ENCODE results near the gene LHX3. TPM values are rescaled to one million over a fixed set of nuclear protein-coding genes. Genes with fewer than 3 reads are reported as not detected.

The LHX3 gene
- total and polyA plus RNA-seq, 2 of the 4 experiments (the other 2 are of a cell fraction): not detected

DNA sequence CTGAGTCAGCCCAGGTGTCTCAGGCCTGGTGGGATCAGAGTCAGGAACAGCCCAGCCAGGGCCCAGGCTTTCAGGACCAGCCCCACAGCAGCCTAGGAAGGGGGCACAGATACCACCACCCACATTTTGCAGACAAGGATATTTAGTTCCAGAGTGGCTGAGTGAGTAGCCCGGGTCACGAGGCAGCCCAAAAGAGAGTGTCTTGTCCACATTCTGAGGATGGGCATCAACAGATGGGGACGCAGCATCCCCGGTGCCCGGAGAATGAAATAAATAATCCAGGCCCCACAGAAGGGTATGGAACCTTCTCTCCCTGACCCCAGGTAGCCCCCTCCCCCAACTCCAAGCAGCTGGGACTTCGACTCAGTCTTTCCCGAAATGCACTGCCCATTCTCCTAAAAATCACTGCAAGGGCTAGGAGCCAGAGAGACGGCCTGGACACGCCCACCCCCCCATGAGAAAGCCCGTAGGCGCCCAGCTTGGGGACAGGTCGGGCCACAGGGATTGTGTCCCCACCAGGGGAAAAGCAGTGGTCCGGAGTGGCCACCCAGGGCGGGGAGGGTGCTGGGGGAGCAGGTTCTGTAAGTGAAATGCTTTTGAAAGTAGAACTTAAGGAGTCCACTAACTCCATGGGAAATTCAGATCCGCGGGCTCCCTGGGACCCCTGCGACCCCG is 6.9 kb downstream of the LHX3 start:
- no peaks in the 10 kb centered on the region for H3K4me1 ChIP-seq (ENCODE audit: control insufficient read depth, insufficient read depth, low read length)
- H4K5ac ChIP-seq (ENCODE audit: low read depth, low read length): no peak overlapping the region
- H3K27me3 ChIP-seq (ENCODE audit: control insufficient read depth, insufficient read depth, low read length): peaks cover 86% of the 10 kb centered on the region
- H3K14ac ChIP-seq (replicated peaks; ENCODE audit: low read depth, low read length): no peak overlapping the region
- H2AFZ ChIP-seq (replicated peaks; ENCODE audit: low read length, poor library complexity): no peak overlapping the region
- dilution Hi-C loops (cut with HindIII; ENCODE audit: low sequenced_read_pairs, unreplicated experiment) (no loop called here), in situ Hi-C loops (cut with MboI; ENCODE audit: low sequenced_read_pairs) (no loop called here), intact Hi-C loops (cut with micrococcal nuclease) (no loop called here)
- no peak overlapping the region for H3K18ac ChIP-seq (ENCODE audit: low read depth, low read length)
- DNase-seq (no peak), ATAC-seq (ENCODE audit: low read depth) (no peak)
- no peak overlapping the region for H4K91ac ChIP-seq (ENCODE audit: insufficient read depth, low read depth, low read length)
- H3K27ac ChIP-seq (ENCODE audit: insufficient read depth, low read length): no peak overlapping the region
- 0% methylated on average over 6 of the region's 18 CpGs; no CpG with 5 or more reads in 1 of the 2 experiments for WGBS, 2 experiments (ENCODE audit: extremely low coverage in 2 of 2, insufficient read length in 1 of 2)
- H2AK5ac ChIP-seq (ENCODE audit: low read depth, low read length): no peak overlapping the region
- no peak overlapping the region for H3K56ac ChIP-seq (ENCODE audit: extremely low read depth, insufficient read depth, low read length)
- POLR2A ChIA-PET (ENCODE audit: unreplicated experiment): no interaction called here
- no peak for TF ChIP-seq FOS (IDR thresholded peaks at IDR 0.05; ENCODE audit: low read depth, low read length)
- TF ChIP-seq NFE2L2 (IDR thresholded peaks at IDR 0.05; ENCODE audit: low read depth, low read length): no peak
- no peak for TF ChIP-seq MXI1 (IDR thresholded peaks at IDR 0.05; ENCODE audit: borderline replicate concordance, low read depth, low read length)
- no peak for TF ChIP-seq CHD1 (IDR thresholded peaks at IDR 0.05; ENCODE audit: low read depth, low read length)
- TF ChIP-seq SMC3 (IDR thresholded peaks at IDR 0.05; ENCODE audit: low read depth, low read length): no peak
- TF ChIP-seq MAZ (IDR thresholded peaks at IDR 0.05; ENCODE audit: borderline replicate concordance, low read depth, low read length): no peak
- TF ChIP-seq CEBPB (IDR thresholded peaks at IDR 0.05; ENCODE audit: low read depth, low read length): no peak
- TF ChIP-seq, protein P1, sequence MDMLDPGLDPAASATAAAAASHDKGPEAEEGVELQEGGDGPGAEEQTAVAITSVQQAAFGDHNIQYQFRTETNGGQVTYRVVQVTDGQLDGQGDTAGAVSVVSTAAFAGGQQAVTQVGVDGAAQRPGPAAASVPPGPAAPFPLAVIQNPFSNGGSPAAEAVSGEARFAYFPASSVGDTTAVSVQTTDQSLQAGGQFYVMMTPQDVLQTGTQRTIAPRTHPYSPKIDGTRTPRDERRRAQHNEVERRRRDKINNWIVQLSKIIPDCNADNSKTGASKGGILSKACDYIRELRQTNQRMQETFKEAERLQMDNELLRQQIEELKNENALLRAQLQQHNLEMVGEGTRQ (IDR thresholded peaks at IDR 0.05; ENCODE audit: low read depth, low read length): no peak
- no peak for TF ChIP-seq RFX5 (IDR thresholded peaks at IDR 0.05; ENCODE audit: low read depth, low read length)
- TF ChIP-seq, protein P2, sequence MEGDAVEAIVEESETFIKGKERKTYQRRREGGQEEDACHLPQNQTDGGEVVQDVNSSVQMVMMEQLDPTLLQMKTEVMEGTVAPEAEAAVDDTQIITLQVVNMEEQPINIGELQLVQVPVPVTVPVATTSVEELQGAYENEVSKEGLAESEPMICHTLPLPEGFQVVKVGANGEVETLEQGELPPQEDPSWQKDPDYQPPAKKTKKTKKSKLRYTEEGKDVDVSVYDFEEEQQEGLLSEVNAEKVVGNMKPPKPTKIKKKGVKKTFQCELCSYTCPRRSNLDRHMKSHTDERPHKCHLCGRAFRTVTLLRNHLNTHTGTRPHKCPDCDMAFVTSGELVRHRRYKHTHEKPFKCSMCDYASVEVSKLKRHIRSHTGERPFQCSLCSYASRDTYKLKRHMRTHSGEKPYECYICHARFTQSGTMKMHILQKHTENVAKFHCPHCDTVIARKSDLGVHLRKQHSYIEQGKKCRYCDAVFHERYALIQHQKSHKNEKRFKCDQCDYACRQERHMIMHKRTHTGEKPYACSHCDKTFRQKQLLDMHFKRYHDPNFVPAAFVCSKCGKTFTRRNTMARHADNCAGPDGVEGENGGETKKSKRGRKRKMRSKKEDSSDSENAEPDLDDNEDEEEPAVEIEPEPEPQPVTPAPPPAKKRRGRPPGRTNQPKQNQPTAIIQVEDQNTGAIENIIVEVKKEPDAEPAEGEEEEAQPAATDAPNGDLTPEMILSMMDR (conservative IDR thresholded peaks at IDR 0.05; ENCODE audit: low read depth, low read length): no peak
- no peak for TF ChIP-seq RAD21 (IDR thresholded peaks at IDR 0.05; ENCODE audit: low read length)
- TF ChIP-seq RCOR1 (IDR thresholded peaks at IDR 0.05; ENCODE audit: insufficient replicate concordance, low read length): no peak
- TF ChIP-seq, protein P3, sequence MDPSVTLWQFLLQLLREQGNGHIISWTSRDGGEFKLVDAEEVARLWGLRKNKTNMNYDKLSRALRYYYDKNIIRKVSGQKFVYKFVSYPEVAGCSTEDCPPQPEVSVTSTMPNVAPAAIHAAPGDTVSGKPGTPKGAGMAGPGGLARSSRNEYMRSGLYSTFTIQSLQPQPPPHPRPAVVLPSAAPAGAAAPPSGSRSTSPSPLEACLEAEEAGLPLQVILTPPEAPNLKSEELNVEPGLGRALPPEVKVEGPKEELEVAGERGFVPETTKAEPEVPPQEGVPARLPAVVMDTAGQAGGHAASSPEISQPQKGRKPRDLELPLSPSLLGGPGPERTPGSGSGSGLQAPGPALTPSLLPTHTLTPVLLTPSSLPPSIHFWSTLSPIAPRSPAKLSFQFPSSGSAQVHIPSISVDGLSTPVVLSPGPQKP (IDR thresholded peaks at IDR 0.05; ENCODE audit: borderline replicate concordance, low read depth, low read length): no peak
- no peak for TF ChIP-seq BHLHE40 (IDR thresholded peaks at IDR 0.05; ENCODE audit: low read depth, low read length)
- TF ChIP-seq POLR2A (IDR thresholded peaks at IDR 0.05; ENCODE audit: low read depth, low read length): no peak
- TF ChIP-seq MAFK (IDR thresholded peaks at IDR 0.05; ENCODE audit: low read depth, low read length): no peak
- H3K79me1 ChIP-seq (ENCODE audit: low read depth in 1 of 2, low read length in 2 of 2): no peaks in the 10 kb centered on the region
- H3K9me3 ChIP-seq (ENCODE audit: control insufficient read depth, insufficient read depth, low read length): peaks cover 2% of the 10 kb centered on the region; the same call in 1 of the 2 replicates
- CTCF ChIA-PET: no interaction called here
- no peak overlapping the region for H3K4me3 ChIP-seq (ENCODE audit: insufficient read depth, low read depth, low read length)
- H3K4me2 ChIP-seq (ENCODE audit: low read depth, low read length): no peak overlapping the region
- no peak overlapping the region for H4K8ac ChIP-seq (ENCODE audit: low read depth in 2 of 2, low read length in 2 of 2)
- H3K4ac ChIP-seq (ENCODE audit: low read depth, low read length): no peak overlapping the region
- H2BK20ac ChIP-seq (ENCODE audit: low read depth, low read length): no peak overlapping the region
- BruUV-seq (replicated peaks): no TSS peak
- no peak overlapping the region for H3K23ac ChIP-seq (ENCODE audit: low read depth, low read length)
- H2AK9ac ChIP-seq (replicated peaks; ENCODE audit: low read depth, low read length, poor library complexity): no peak overlapping the region
- H2BK15ac ChIP-seq (ENCODE audit: low read depth, low read length): no peak overlapping the region
- no peaks in the 10 kb centered on the region for H3K9me1 ChIP-seq (ENCODE audit: insufficient read depth, low read length)
- no peak overlapping the region for H2BK5ac ChIP-seq (ENCODE audit: low read depth, low read length, poor library complexity, severe bottlenecking)
- H3K9ac ChIP-seq (ENCODE audit: low read depth, low read length): no peak overlapping the region
- H2BK120ac ChIP-seq (ENCODE audit: low read depth, low read length): no peak overlapping the region
- H3K36me3 ChIP-seq (ENCODE audit: control insufficient read depth, insufficient read depth, low read length): no peaks in the 10 kb centered on the region
- peaks cover 12% of the 10 kb centered on the region; the same call in 1 of the 2 replicates for H4K20me1 ChIP-seq (ENCODE audit: insufficient read depth, low read length)

Data from IMR-90 (cell line).